GM12801 (cell line): ENCODE data around the gene ARID5A.

ENCODE experiments used
- TF ChIP-seq, protein P1 (sequence below): IDR thresholded peaks from one replicate; pipeline ENCODE4 v1.5.1; 2011; ENCODE audit warnings: control low read depth; ENCODE audit not compliant: insufficient read length; ENCODE audit errors: extremely low read depth

The ARID5A gene

DNA sequence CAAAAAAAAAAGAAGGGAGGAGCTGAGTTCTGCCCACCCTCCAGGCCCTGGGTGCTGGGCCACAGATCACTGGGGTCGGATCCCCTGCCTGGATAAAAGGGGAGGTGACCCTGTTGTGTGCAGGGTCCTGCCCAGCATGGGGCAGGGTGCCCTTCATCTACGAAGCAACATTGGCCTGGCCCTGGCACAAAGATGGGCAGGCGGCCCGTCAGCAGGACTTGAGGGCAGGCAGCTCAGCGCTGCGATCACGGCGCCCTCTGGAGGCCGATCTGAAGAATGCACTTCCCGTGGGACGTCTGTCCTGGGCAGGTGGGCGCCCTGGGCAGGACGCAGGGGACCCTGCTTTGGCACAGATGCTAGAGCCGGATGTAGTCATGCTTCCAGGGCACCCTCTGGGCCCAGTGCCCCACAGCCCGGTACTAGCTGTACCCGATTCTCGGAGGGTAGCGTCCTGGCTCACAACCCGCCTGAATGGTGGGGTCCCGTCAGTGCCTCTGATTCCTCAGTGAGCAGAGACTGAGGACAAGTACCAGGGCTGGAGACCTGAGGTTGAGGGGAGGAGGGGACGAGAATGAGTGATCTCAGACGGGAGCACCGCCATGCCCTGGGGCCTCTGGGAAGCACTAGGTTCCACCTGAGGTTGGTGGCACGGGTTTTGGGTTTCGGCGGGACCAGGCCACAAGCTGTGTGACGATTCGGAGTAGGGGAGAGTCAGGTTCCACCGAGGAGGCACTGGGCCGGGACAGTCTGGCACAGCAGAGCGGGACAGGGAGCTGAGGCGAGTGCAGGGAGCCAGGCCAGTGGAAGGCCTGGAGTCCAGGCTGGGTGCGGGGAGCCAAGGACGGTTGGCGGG is 18.0 kb downstream of the ARID5A start:
- TF ChIP-seq, protein P1, sequence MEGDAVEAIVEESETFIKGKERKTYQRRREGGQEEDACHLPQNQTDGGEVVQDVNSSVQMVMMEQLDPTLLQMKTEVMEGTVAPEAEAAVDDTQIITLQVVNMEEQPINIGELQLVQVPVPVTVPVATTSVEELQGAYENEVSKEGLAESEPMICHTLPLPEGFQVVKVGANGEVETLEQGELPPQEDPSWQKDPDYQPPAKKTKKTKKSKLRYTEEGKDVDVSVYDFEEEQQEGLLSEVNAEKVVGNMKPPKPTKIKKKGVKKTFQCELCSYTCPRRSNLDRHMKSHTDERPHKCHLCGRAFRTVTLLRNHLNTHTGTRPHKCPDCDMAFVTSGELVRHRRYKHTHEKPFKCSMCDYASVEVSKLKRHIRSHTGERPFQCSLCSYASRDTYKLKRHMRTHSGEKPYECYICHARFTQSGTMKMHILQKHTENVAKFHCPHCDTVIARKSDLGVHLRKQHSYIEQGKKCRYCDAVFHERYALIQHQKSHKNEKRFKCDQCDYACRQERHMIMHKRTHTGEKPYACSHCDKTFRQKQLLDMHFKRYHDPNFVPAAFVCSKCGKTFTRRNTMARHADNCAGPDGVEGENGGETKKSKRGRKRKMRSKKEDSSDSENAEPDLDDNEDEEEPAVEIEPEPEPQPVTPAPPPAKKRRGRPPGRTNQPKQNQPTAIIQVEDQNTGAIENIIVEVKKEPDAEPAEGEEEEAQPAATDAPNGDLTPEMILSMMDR = peak; percentile 13

DNA sequence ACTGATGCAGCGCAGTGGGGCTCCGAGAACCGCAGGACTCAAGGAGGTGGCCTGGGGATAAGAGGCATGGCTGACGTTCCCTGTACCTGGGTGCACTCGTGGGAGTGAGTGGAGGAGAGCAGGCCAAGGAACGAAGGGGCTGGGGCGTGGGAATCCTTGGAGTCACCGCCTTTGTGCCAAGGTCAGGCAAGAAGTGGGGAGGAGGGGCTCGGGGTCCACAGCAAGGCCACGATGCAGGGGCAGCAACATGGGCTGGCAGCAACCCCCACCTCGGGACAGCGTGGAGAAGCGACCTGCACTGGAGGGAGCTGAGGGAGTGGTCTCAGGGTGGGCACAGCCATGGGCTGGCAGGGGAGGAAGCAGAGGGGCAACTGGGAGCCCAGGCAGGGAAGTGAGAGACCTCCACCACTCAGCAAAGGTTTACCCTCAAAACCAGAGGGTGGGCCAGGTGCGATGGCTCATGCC is 18.6 kb downstream of the ARID5A start:
- TF ChIP-seq, protein P1 = no peak

DNA sequence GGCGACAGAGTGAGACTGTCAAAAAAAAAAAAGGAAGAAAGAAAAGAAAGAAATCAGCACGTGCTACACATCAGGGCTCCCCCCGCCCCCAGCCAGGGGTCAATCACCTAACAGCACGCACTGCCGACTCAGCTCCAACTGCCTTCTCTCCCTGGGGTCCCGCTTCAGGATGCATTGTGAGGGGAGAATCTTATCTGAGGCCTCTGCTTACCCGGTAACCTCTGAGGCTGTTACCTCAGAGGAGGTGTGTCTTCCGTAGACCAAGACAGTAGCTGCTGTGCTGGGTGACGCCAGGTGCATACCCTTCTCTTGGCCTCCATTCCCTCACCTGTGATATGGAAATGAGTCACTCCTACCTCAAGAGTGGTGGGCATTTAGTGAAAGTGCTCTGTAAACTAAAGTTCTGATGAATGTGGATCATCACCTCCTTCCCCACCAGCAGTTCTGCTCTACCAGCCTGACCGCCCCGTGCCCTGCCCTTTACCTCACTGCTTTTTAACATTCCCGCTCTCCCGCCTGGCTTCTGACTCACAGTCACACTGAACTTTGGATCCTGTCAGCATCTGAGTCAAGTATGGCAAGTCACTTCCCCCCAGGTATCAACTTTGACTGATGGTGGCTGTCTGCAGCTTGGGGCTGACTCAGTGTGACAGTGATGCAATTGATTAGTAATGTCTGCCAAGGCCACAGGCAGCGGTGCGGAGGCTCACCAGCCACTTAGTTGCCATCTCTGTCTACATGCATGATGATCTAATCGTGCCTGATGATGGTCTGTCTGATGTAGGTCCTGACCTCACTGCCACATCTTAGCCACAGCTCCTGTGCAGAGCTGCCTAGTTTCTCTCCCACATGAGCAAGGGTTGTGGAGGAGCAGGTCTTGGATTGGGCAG is 20.1 kb downstream of the ARID5A start:
- TF ChIP-seq, protein P1 = no peak

GRCh38 chr2:96558061-96558460 is 21.5 kb downstream of the ARID5A start:
- TF ChIP-seq, protein P1 = no peak

DNA sequence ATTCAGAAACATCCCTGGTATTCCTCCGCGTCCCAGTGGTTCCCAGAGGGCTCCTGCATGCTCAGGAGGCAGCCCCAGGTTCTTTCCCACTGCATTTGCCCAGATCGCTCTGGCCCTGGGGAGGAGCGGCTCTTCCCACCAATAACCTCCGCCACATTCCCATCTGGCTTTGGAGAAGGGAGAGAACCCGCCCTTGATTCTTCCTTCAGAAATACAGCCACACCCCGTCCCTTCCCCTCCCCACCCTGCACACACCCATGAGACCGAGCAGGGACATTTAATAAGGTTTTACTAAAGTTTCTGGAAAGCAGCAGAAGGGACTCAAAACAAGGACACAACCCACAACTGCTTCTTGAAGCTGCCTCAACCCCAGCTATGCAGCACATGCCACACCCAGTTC is 21.9 kb downstream of the ARID5A start:
- TF ChIP-seq, protein P1 = no peak

- TF ChIP-seq, protein P1 = no peak
Measured at GRCh38 chr2:96564026-96564425, 27.5 kb downstream of the ARID5A start.

GRCh38 chr2:96564563-96564962 is 28.0 kb downstream of the ARID5A start:
- TF ChIP-seq, protein P1 = no peak
